ENCODE results near the gene FGA. TPM values are rescaled to one million over a fixed set of nuclear protein-coding genes. Genes with fewer than 3 reads are reported as not detected.
"Not testable (repeated sequence)": the region's sequence is repeated elsewhere in the genome, so short reads cannot be mapped to it uniquely, and the experiment has no call there.

The FGA gene
- total RNA-seq, 1 donor from 2014 or later = not detected

DNA sequence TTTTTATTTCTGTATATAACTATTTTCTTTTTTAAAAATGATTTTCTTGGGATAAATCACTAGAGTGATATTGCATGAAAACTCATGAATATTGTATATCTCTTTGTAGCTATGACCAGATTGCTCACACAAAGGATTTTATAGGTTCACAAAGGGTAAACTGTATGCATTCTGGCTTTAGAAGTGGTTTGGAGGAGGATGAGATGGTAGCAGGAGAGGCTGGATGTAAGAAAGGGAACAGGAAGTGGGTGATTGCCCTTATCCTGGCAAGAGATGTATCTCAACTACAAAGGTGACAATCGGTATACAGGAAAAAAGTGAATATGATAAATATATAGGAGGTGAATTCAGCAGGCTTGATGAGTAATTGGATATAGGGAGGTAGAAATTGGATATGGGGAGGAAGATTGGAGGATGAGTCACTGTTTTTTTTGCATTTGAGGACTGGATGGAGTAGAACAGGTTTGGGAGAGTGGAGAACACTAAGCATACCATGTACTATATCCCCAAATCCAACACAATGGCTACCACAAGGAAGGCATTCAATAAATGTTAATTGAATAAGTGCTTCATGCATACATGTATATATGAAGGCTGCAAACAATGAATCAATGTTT lies 12.0 kb upstream of the FGA start:
- H3K4me3 ChIP-seq (ENCODE audit: low read depth, low read length) = no peak overlapping the region
- DNase-seq (ENCODE audit: low read depth) = no peak
- TF ChIP-seq, protein P1, sequence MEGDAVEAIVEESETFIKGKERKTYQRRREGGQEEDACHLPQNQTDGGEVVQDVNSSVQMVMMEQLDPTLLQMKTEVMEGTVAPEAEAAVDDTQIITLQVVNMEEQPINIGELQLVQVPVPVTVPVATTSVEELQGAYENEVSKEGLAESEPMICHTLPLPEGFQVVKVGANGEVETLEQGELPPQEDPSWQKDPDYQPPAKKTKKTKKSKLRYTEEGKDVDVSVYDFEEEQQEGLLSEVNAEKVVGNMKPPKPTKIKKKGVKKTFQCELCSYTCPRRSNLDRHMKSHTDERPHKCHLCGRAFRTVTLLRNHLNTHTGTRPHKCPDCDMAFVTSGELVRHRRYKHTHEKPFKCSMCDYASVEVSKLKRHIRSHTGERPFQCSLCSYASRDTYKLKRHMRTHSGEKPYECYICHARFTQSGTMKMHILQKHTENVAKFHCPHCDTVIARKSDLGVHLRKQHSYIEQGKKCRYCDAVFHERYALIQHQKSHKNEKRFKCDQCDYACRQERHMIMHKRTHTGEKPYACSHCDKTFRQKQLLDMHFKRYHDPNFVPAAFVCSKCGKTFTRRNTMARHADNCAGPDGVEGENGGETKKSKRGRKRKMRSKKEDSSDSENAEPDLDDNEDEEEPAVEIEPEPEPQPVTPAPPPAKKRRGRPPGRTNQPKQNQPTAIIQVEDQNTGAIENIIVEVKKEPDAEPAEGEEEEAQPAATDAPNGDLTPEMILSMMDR (conservative IDR thresholded peaks at IDR 0.05; ENCODE audit: low read depth, low read length) = no peak

DNA sequence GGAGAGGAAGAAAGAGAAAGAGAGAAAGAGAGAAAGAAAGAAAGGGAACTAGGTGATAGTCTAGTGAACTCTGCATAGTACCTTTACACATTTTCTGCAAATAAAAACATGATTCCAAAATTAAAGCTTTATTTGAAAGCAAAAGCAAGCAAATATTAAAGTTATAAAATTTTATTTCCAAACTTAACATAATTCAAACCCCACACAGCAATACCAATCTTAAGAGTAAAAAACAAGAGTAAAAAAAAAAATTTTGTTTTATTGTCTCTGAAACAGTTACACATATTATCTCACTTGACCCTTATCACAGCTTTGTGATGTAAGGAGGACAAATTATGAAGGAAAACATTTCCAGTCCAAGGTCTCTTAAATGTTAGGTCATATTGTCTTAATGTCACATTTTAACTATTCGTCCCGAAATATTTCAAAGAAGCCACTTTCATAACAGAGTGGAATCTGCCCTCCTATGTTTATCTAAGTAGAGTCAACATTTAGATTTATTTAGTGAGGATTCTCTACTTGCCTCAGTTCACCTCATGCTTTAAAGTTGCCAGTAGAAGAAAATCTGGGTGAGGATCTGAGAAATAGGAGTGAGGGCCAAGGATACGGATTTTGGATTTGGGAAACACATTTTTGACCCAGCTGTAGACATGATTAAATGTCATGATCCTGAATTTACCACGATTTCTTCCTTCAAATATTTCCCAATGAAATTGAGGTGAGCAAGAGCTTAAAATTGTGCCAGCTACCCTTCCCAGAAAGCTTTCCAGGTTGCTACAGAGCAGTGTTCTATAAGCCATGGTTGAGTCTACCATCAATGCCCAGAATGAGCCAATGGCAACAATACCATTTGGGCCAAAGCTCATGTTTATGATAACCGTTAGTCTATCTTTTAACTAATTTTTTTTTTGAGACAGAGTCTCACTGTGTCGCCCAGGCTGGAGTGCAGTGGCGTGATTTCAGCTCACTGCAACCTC lies 7.5 kb upstream of the FGA start:
- DNase-seq (ENCODE audit: low read depth) = no peak
- H3K4me3 ChIP-seq (ENCODE audit: low read depth, low read length) = no peak overlapping the region
- TF ChIP-seq, protein P1 (conservative IDR thresholded peaks at IDR 0.05; ENCODE audit: low read depth, low read length) = no peak

DNA sequence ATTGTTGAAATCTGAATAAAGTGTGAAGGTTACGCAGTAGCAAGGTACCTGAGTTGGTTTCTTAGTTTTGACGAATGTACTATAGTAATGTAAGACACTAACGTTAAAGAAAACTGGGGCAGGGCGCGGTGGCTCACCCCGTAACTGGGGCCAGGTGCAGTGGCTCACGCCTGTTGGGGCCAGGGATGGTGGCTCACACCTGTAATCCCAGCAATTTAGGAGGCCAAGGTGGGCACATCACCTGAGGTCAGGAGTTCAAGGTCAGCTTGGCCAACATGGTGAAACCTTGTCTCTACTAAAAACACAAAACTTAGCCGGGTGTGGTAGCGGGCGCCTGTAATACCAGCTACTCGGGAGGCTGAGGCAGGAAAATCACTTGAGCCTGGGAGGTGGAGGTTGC lies 6.7 kb upstream of the FGA start:
- not testable (repeated sequence) for H3K4me3 ChIP-seq (ENCODE audit: low read depth, low read length); DNase-seq (ENCODE audit: low read depth)

DNA sequence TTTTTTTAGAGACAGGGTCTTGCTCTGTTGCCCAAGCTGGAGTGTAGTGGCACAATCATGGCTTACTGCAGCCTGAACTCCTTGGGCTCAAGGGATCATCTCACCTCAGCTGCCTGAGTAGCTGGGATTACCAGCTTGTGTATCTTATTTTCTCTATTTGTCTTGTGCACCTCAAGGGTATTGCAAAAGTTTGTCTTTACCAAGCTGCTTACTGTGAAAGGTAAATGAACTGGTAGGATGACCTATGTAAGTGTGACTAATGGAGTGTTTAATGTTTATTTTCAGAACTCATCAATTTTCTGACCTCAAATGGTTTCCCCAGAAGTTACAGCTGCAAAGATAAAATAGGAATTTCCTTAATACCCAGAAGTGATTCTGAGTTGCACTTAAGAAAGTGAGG lies 5.3 kb upstream of the FGA start:
- DNase-seq (ENCODE audit: low read depth) = no peak
- TF ChIP-seq, protein P1 (conservative IDR thresholded peaks at IDR 0.05; ENCODE audit: low read depth, low read length) = no peak
- no peak overlapping the region for H3K4me3 ChIP-seq (ENCODE audit: low read depth, low read length)

DNA sequence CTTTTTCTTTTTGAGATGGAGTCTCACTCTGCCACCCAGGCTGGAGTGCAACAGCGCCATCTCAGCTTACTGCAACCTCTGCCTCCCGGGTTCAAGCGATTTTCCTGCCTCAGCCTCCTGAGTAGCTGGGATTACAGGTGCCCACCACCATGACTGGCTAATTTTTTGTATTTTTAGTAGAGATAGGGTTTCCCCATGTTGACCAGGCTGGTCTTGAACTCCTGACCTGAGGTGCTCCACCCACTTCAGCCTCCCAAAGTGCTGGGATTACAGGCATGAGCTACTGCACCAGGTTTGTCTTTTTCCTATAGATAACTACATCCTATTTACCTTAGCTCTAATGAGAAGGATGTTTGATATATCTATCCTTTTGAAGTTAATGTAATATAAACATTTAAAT lies 3.8 kb upstream of the FGA start:
- not testable (repeated sequence) for H3K4me3 ChIP-seq (ENCODE audit: low read depth, low read length); DNase-seq (ENCODE audit: low read depth)

DNA sequence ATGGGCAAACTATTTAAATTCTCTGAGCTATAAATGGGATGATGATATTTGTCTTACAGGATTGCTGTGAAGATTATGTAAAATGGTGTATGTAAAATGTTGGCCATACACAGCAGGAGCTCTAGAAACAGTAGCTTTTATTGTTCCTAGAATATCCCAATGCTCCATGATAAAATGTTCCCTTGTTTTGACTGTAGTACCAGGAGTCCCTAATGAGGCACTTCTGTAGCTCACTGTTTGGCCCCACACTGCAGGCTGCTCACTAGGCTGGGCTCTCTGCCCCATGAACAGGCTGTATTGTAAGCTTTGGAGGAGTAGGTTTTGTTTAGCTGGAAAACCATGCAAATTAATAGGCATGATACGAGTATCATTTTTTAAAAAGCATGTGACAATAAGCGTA lies 3.3 kb upstream of the FGA start:
- TF ChIP-seq, protein P1 (conservative IDR thresholded peaks at IDR 0.05; ENCODE audit: low read depth, low read length) = no peak
- DNase-seq (ENCODE audit: low read depth) = no peak
- H3K4me3 ChIP-seq (ENCODE audit: low read depth, low read length) = no peak overlapping the region

DNA sequence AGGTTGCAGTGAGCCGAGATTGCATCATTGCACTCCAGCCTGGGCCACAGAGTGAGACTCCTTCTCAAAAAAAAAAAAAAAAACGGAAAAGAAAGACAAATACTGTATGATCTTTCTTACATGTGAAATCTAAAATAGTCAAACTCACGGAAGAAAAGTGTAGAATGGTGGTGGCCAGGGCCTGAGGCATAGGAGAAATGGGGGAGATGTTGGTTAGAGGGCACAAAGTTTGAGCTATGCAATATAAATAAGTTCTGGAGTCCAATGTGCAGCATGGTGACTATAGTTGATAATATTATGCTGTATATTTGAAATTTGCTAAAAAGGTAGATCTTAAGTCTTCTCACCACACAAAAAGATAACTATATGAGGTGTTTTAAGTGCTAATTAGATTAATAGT lies 1.3 kb upstream of the FGA start:
- TF ChIP-seq, protein P1 (conservative IDR thresholded peaks at IDR 0.05; ENCODE audit: low read depth, low read length) = no peak
- no peak for DNase-seq (ENCODE audit: low read depth)

More for the DNA sequence above, 1.3 kb upstream of the FGA start:
- H3K4me3 ChIP-seq (ENCODE audit: low read depth, low read length) = no peak overlapping the region
